GM19099 (cell line): ENCODE measurements around the gene NLRP6.

Experiments used
- POLR2A ChIP-seq: IDR thresholded peaks from 3 replicates; pipeline ENCODE4 v1.6.1; 2011; ENCODE audit warnings: low read depth; ENCODE audit not compliant: insufficient read length; ENCODE audit errors: extremely low read depth

NLRP6 gene

DNA sequence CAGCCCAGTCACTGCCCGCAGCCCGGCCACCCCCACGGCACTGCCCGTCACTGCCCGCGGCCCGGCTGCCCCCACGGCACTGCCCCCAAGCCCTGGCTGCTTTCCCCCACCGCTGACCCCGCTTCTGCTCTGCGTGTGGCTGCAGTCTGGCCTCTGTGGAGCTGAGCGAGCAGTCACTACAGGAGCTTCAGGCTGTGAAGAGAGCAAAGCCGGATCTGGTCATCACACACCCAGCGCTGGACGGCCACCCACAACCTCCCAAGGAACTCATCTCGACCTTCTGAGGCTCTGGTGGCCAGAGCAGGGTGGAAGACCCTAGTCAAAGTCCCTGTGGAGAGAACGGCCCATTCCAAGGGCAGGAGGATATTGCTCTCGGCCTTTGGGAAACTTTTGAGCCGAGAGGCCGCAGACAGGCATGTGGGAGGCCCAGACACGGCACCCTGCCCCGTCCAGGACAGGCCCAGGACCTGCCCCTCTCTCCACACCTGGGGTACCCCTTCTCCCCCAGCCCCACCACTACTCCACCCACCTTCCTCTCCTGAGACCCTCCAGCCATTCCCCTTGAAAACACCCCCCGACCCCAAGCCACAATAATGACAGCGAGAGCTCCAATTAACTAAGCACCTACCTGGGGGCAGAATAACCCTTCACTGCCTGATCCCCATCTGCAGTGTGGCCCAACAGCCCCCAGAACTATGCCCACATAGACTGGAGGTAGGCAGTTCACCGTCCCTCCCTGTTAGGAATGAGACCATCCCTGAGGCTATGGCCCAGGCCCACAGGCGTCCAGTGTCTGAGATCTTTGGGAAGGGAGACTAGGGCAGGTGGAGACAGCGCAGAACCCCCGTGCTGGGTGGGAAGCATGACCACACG, 7.0 kb downstream of the NLRP6 start:
- no peak for TF ChIP-seq POLR2A

DNA sequence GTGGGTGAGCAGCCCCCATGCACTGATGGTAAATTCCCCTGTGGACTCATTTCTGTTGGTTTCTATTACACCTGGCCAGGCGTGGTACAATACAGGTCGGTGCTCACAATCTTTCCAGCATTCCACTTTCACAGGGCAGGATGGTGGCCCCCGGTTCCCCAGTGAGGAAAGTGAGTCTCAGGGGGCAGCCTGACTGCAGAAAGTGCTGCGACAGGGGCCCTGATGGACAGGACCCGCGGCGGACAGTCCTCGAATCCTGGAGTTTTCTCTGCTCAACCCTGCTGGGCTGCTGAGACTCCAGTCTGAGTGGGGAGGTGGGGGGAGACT, 7.7 kb downstream of the NLRP6 start:
- no peak for TF ChIP-seq POLR2A

DNA sequence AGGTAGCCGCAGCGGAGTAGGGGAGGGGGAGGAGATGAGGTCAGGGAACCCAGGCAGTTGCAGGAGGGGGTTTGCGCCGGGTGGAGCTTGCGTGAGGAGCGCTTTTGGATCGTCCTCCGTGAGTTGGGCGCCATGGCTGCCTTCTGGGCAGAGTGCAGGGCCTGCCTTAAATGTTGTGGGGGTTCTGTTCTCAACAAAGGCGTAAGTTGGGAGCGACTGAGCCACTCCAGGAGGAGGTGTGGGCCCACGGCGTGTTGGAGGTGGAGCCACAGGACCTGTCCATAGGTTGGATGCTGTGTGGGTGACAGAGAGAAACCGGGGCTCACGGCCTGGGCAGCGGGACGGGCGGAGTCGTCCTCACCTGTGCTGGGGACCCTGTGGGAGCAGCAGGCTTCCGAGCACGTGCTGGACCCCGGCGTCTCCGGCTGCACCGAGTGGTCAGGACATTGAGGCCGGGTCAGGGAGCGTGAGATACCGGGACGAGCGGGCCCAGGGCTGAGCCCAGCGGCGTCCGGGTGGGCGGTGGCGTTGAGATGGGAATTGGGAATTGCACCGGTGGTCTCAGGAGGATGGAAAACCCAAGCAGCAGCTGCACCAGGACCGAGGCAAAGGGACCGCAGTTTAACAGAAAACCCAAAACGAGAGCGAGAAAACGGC, 9.7 kb downstream of the NLRP6 start:
- no peak for TF ChIP-seq POLR2A

DNA sequence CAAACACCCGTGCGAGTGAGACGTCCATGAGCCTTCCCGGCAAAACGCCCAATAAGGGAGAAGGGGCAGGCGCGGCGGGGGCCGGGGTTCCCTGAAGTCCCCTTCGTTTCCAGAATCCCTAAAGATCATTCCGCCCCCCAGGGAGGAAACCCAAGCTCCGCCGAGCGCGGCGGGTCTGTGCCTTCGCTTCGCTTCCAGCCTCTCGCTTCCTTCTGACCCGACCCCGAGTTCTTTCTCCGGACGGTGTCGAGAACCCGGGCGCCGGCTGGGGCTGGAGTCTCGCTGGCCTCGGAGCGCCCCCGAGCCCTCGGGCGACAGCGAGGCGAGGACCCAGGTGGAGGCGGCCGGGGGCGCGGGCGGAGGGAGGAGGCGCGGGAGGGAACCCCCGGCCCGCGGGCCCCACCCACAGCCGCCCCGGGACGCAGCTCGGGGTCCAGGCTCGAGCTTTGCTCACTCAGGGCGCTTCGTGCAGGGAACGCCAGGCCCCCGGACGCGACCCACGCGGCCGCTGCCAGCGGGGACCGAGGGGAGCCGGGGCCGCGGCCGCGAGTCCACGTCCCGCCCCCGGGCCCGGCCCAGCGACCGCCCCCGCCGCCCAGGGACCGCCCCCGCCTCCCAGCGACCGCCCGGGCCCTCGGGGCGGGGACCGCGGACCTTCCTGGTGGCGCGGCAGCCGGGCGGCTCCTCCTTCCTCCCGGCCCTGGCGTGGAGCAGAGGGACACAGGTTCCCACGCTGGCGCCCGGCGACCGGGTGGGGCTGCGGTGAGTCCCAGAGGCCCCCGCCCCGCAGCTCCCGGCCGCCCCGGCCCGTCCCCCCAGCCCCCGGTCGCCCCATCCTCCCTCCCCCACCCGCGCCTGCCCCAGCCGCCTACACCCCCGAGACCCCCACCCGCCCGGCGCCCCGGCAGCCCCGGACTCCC, 10.5 kb downstream of the NLRP6 start, which contains the start of gene PGGHG:
Gene PGGHG, plus strand, starts transcription at position 649 of the 920 bp plus-strand sequence. CDS start 691 bp downstream, outside the sequence.
- TF ChIP-seq POLR2A, result peak; percentile 67

DNA sequence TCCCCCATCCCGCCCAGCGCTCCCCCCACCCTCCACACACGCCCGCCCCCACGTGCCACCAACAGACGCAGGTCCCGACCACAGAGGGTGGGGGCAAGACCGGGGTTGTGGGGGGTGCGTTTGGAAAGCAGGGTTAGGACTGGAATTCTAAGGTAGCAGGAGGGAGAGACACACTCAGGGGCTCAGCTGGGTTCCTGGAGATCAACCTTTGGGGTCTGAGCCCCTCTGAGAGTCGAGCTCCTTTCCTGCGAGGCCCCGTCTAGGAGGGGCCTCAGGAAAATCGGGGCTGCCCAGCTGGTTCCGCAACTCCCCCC, 11.1 kb downstream of the NLRP6 start:
- TF ChIP-seq POLR2A, result no peak

DNA sequence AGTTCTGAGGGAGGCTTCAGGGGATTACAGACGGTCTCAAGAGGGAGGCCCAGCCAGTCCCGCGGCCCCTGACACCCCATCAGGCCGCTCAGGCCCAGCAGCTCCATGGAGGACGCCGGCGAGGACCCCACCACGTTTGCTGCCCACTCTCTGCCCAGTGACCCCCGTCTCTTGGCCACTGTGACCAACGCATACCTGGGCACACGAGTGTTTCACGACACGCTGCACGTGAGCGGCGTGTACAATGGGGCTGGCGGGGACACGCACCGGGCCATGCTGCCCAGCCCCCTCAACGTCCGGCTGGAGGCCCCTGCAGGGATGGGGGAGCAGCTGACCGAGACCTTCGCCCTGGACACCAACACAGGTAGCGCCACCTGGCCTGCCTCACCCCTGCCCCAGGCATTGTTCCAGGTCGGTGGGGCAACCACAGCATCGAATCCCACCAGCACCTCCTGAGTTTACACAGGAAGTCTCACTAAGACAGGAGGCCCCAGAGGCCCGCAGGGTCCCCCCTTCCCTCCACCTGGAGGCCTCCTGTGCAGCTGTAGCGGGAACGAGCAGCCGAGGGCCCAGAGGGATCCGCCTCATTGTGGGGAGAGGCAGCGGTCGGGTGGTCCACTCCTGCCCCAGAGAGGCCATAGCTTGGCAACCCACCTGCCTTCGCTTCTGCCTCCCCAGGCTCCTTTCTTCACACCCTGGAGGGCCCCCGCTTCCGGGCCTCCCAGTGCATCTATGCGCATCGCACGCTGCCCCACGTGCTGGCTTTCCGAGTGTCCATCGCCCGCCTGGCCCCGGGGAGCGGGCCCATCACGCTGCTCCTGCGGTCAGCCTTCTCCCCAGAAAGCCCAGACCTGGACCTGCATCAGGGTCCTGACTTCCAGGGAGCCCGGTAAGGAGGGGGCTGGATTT, 11.8 kb downstream of the NLRP6 start:
- no peak for TF ChIP-seq POLR2A

DNA sequence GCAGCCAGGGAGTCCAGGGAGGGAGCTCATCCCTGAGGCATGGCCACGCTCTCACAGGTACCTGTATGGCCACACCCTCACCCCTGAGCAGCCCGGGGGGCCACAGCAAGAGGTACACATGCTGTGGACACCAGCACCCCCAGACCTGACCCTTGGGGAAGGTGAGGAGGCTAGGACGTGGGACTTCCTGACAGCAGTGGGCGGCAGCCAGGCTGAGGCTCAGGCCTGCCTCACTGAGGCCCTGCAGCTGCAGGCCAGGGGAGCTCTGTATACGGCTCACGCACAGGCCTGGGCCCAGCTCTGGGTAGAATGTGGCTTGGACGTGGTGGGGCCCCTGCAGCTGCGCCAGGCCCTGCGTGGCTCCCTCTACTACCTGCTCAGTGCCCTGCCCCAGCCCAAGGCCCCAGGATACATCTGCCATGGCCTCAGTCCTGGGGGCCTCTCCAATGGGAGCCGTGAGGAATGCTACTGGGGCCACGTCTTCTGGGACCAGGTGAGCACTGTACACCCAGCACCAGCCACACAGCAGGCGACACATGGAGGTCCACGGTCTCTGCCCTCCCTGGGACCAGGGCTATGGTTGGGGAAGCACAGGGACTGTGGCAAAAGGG, 12.5 kb downstream of the NLRP6 start:
- no peak for TF ChIP-seq POLR2A

DNA sequence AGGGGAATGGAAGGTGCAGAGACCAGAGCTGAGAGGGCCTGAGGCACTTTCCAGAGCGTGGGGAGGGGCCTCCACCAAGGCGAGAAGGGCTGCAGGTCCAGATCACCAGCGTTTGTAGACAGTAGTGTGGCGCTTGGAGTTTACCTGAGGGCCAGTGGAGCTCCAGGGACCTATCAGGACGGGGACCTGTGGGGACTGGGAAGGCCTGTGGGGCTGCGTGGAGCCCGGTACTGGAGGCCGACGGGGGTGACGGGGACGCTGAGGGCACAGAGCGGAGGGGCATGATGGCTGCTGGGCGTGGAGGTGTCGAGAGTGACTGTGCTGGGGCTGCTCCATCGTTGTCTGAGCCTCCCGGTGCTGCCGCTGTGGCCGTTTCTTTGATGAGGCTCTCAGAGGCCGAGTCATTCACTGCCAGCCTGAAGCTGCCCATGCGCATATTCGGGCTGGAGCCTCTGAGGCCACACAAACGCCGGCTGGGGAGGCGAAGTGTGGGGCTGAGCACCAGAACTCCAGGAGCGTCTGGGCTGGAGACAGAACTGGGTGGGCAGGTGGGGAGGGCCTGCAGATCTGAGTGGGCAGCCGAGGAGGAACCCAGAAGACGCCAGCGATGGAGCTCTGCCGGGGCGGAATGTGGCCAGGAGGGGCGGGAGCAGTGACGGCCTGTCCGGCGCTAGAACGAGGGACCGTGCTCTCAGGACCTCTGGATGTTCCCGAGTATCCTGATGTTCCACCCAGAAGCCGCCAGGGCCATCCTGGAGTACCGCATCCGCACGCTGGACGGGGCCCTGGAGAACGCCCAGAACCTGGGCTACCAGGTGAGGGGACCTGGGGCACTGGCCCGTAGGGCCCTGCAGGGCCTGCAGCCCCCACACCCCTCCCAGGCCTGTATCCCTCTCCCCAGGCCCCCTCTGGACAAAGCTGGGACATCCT, 13.3 kb downstream of the NLRP6 start:
- no peak for TF ChIP-seq POLR2A

DNA sequence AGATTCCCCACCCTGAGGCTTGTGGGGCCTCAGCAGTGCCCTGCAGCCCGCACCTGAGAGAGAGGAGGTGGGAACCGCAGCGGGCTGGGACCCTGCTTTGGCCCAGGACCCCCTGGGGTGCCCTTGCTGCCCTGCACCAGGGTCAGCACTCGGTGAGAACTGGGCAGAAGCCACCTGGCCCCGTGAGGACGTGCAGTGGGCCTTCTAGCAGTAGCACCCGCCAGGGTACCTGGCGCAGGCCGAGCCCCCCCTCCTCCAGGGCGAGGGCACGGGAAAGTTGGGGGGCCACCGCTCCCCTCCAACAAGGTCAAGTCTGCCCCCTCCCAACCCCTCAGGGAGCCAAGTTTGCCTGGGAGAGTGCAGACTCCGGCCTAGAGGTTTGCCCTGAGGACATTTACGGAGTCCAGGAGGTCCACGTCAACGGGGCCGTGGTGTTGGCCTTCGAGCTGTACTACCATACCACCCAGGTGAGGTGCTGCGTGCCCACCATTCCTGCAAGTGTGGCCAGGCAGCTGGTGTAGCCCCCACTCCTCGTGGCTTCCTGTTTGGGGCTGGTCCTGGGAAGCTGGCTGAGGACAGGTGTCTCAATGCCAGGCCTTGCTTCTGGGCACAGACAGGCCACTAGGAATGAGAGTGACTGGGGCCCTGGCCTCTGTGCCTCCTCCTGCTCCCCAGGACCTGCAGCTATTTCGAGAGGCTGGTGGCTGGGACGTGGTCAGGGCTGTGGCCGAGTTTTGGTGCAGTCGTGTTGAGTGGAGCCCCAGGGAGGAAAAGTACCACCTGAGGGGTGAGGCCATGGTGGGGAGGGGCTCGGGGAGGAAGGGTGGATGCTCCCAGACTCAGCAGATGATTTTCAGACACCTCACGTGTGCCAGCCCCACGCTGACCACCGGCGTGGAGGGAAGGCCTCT, 14.3 kb downstream of the NLRP6 start:
- TF ChIP-seq POLR2A, result no peak

DNA sequence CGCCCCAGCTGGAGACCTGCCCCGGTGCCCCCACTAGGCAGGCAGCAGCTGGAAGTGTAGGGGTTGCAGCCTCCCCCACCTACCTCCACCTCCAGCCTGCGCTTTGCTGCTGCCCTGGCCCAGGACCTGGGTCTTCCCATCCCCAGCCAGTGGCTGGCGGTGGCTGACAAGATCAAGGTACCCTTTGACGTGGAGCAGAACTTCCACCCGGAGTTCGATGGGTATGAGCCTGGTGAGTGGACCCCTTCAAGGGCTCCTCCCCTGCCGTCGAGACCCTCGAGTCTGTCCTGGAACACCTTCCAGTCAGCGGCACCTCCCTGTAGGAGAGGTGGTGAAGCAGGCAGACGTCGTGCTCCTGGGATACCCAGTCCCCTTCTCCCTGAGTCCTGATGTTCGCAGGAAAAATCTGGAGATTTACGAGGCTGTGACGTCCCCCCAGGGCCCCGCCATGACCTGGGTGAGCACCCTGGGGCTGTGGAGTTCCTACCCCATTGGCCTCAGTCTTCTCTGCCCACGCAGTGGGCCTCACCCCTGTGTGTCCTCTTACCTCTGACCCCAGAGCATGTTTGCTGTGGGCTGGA, 15.2 kb downstream of the NLRP6 start:
- no peak for TF ChIP-seq POLR2A

DNA sequence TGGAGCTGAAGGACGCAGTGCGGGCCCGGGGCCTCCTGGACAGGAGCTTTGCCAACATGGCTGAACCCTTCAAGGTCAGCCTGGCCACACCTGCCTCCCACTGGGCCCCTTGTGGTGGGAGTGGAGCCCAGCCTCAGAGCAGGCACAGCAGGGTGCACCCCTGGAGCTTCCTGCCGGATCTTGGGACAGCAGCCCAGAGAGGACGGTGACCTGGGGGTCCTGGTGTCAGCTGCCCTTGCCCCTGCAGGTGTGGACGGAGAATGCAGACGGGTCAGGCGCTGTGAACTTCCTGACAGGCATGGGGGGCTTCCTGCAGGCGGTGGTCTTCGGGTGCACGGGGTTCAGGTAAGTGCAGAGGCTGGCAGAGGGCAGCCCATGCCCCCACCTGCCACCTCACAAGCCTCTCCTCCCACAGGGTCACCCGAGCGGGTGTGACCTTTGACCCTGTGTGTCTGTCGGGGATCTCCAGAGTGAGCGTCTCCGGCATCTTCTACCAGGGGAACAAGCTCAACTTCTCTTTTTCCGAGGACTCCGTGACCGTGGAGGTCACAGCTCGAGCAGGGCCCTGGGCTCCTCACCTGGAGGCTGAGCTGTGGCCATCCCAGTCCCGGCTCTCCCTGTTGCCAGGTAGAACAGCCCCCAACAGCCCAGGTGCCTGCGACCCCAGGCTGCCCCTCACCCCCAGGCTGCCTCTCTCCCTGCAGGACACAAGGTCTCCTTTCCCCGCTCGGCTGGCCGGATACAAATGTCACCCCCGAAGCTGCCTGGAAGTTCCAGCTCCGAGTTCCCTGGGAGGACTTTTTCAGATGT, 15.8 kb downstream of the NLRP6 start:
- no peak for TF ChIP-seq POLR2A
